GM11168 (cell line): ENCODE data around the gene SCAND1.
"Not testable (repeated sequence)": the region's sequence is repeated elsewhere in the genome, so short reads cannot be mapped to it uniquely, and the experiment has no call there.

Experiments used
- in situ Hi-C: fragments of 300-500 bp; cut with MboI; formaldehyde crosslinking; loops from one replicate; pipeline ENCODE4 v1.12.0; 2022; ENCODE audit warnings: low sequenced_read_pairs; ENCODE audit not compliant: unreplicated experiment

The SCAND1 gene

DNA sequence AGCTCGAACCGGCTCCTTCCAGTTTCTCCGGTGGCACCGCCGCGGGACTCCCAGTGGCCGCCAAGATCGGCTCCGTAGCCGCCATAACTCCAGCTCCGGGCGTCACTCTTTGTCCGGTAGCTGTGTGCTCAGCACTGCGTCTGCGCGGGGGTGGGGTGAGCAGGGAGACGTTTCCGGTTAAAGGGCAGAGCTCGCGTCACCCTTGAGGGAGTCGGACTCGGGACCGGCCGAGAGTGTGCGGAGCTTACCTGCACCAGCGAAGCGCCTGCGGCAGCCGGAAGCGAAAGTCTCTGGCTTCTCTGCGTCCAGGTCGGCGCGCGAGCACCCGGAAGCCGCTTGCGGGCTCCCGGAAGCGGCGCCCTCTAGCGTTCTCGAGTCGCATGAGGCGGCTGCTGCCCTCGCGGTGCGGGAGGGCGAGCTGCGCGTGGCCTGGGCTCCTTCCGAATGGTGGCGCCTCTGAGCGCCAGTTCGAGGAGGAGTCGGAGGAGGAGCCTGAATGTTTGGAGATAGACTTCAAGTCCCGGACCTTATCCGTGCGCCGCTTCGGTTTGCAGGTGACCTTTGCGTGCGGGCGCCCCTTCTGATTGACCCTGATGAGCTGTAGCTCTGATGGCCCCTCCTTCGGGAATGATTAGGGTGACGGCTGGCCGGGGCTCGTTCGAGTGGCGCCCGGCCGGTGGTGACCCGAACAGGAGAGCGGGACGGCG lies at the start of gene SCAND1:
Gene SCAND1 (minus strand): TSS at position 303 of the 707 bp plus-strand sequence. CDS start 218 bp downstream, at position 85.
- in situ Hi-C loops, result no loop called here

DNA sequence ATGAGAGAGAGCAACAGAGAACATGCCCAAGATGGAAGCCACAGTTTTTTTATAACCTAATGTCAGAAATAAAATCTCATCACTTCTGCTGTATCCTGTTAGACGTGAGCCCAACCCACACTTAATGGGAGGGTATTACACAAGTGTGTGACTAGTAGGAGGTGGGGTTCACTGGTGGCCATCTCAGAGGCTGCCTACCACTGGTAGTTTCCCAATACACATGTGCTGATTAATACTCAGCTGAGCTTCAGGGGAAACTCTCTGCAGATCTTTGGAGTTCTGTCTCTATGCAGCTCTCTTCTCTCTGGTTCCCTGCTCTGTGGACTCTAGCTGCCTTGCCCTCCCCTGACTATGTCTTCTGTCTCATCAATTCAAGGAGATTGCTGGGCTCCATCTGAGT lies 49.7 kb upstream of the SCAND1 start:
- in situ Hi-C loops, result no loop called here

DNA sequence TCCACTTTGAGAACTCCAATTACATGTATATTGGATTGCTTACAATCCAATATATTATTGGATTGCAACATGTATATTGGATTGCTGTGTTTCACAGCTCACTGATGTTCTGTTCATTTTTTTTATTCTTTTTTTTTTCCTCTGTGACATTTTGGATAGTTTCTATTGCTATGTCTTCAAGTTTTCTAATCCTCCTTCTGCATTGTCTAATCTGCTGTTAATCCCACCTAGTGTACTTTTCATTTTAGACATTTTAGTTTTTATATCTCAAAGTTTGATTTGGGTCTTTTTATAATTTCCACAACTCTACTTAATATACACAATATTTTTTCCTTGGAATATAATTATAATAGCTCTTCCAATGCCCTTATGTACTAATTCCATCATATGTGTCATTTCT lies 48.6 kb upstream of the SCAND1 start:
- in situ Hi-C loops, result no loop called here

DNA sequence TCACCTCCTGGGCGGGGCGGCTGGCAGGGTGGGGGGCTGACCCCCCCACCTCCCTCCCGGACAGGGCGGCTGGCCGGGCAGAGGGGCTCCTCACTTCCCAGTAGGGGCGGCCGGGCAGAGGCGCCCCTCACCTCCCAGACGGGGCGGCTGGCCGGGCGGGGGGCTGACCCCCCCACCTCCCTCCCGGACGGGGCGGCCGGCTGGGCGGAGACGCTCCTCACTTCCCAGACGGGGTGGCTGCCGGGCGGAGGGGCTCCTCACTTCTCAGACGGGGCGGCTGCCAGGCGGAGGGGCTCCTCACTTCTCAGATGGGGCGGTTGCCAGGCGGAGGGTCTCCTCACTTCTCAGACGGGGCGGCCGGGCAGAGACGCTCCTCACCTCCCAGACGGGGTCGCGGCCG lies 47.0 kb upstream of the SCAND1 start:
- in situ Hi-C loops, result not testable (repeated sequence)

DNA sequence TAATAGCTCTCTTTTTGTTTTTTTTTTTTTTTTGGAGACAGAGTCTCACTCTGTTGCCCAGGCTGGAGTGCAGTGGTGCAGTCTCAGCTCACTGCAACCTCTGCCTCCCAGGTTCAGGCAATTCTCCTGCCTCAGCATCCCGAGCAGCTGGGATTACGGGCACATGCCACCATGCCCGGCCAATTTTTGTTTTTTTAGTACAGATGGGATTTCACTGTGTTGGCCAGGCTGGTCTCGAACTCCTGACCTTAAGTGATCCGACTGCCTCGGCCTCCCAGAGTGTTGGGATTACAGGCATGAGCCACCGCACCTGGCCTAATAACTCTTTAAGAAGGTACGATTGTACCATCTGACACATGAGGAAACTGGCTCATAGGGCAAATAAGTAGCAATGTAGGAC lies 42.2 kb upstream of the SCAND1 start:
- in situ Hi-C loops, result loop anchor here (25.0 kb wide), 1 partner anchor 441 kb away; no protein-coding TSS in a partner anchor

DNA sequence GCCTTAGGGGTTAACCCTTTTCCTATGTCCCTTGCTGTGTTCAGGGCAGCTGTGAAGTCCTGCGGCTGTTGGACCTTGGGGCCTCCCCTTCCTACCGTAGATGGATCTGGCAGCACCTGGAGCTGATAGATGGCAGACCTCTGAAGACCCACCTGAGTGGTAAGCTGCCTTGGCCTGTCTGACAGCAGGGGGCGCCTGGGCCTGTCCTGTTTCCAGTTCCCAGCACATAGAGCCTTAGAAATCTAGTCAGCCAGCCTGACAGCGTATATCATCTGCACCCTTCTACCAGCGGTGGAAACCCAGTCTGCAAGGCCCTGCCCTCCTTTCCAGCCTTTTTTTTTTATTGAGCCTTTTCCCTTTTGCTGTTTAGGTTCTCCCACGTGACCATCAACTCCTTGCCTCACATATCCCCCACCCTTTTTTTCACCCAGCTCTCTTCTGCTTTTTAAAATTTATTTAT lies 40.7 kb upstream of the SCAND1 start:
- in situ Hi-C loops, result loop anchor here (25.0 kb wide), 1 partner anchor 442 kb away; no protein-coding TSS in a partner anchor

DNA sequence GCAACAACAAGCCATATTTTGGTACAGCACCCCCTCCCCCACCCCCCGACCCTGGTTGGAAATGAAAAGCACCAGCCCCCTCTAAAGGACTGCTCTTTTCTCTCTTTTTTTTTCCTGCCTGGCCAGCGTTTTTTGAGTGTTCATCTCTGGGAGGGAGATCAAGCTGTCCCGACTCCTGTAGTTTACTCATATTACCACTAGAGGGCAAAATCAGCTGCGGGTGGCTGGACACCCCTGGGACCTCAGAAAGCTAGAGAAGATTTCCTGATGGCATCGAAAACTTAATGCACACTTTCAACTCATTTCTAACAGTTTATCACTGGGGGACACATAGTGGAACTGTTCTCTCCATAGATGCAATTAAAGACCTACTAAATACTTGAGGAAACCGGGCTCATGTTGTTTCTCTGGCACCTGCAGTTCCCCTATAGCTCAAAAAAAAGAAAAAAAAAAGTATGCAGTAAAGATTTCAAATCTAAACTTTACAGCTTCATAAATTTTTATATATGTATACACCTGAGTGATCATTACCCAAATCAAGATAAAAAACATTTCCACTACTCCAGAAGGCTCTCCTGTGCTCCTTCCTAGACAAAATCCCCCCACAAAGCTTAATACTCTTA lies 38.5 kb upstream of the SCAND1 start:
- in situ Hi-C loops, result loop anchor here (25.0 kb wide), 1 partner anchor 444 kb away; no protein-coding TSS in a partner anchor

DNA sequence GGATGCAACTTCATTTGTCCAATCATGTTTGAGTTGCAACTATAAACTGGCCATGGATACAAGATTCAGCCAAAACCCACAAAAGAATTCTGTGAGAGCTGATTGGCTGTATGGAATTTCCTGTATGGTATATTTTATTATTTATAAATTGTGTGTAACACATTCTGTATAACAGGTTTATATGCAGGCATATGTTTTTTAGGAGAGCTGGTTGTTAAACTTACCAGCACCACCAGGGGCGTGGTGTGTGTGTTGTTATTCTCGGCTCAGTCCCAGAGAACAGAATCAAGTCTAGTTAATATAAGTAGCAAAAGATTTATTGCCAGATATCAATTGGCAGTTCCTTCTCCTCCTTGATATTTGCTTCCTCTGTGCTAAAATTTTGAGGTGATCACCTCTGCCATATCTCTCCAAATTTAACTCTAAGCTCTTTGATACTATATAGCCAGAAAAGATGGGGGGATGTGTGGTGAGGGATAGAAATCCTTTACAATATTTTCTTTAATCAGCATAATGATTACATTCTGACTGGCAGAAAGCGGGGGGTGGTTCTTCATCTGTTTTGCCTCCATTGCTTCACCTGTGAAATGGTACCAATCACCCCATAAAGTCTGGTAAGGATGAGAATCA lies 37.0 kb upstream of the SCAND1 start:
- in situ Hi-C loops, result loop anchor here (25.0 kb wide), 1 partner anchor 446 kb away; no protein-coding TSS in a partner anchor

DNA sequence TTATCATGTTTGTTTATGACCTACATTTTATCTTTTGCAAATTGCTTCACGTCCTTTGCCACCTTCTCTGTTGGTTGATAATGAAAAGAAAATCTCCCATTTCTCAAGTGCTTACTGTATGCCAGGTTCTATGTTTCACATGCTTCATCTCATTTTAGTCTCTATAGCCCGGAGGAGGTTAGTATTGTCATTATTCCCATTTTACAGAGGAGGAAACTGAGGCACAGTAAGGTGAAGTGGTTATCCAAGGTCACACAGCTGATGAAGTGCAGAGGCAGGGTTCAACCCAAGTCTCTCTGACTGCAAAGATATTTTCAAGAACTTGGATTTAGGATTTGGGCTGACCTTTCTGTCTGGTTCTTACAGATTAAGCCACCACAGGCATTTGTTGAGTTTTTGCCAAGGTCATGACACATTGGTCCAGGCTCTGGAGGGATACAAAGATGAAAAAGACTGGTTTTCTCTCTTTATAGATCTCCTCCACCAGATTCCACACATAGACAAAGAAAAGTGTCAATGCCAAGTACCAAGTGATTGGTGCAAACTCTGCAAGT lies 34.7 kb upstream of the SCAND1 start:
- in situ Hi-C loops, result loop anchor here (5.0 to 25.0 kb wide), 2 partner anchors 143 to 448 kb away; no protein-coding TSS in a partner anchor

DNA sequence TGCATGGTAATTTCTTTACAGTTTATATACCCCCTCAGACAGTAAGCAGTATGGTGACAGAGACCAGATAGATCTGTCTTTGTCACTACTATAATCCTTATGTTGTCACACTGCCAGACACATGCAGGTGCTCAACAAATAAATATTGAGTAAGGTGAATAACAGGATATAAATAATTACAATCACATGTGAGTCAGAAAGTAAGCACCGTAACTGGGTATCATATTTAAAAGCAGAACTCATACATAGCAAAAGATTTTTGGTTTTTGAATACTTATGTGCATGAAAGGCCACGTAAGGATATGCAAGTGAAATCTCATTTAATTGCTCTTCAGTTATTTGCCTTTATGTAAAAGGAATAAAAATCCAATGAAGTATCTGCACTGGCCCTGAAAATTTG lies 31.5 kb upstream of the SCAND1 start:
- in situ Hi-C loops, result loop anchor here (5.0 to 25.0 kb wide), 2 partner anchors 146 to 451 kb away; no protein-coding TSS in a partner anchor

DNA sequence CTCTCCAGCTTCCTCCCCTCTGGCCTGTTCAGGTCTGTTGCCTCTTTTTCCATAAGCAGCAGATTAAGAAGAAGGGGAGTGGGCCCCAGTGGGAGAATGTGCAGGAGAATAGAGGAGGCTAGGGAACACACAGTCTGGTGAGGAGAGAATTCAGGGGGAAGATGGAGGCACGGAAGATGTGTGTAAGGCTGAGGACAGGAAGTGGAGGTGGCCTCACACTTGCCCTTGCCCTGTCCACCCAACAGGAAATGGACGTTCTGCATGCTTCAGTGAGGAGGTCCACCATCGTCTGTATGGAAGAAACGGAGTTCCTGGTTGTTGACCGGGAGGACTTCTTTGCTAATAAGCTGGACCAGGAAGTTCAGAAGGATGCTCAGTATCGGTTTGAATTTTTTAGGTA lies 30.1 kb upstream of the SCAND1 start:
- in situ Hi-C loops, result loop anchor here (25.0 kb wide), 1 partner anchor 453 kb away; no protein-coding TSS in a partner anchor

DNA sequence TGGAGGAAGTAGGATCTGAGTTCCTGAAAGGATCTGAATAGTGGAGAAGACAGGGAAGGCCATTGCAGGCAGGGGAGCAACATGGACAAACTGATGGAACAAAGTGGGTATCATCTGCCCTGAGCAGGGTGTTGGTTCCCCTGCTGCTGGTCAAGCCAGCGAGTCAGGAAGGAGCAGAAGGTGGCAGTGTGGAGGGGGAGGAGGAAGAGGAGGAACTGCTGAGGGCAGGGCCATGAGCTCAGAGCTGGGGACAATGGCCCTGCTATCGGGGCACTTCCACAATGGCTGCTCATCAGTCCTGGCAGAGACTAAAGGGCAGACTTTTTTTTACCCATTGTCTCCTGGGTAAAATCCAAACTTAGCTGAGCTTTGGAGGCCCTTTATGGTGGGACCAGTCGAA lies 27.7 kb upstream of the SCAND1 start:
- in situ Hi-C loops, result loop anchor here (25.0 kb wide), 1 partner anchor 455 kb away; no protein-coding TSS in a partner anchor

DNA sequence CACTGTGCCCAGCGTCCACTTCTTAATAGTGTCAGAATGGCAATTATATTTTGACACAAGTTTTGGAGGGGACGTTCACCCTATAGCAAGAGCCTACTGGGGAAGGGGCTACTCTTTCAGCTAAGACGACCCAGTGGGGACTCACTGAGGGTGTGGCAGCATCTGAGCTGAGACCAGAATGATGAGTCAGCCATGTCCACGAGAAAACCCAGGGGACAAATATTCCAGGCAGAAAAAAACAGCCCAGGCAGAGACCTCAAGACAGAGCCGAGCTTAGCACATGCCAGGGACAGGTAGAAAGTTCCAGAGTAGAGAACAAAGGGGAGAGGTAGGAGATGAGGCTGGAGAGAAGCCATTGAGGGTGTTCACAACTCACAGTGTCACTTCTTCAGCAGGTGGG lies 25.2 kb upstream of the SCAND1 start:
- in situ Hi-C loops, result loop anchor here (25.0 kb wide), 1 partner anchor 458 kb away; no protein-coding TSS in a partner anchor

DNA sequence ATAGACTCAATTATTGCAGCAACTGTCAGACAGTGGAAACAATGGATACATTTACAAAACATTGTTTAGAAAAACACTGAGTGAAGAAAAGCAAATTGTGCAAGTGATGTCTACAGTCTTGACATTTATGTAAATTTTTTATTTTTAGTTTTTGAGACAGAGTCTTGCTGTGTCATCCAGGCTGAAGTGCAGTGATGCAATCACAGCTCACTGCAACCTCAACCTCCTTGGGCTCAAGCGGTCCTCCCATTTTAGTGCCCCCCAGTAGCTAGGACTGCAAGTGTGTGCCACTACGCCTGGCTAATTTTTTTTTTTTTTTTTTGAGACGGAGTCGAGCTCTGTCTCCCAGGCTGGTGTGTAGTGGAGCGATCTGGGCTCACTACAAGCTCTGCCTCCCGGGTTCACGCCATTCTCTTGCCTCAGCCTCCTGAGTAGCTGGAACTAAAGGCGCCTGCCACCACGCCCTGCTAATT lies 23.8 kb upstream of the SCAND1 start:
- in situ Hi-C loops, result loop anchor here (25.0 kb wide), 1 partner anchor 459 kb away; no protein-coding TSS in a partner anchor

DNA sequence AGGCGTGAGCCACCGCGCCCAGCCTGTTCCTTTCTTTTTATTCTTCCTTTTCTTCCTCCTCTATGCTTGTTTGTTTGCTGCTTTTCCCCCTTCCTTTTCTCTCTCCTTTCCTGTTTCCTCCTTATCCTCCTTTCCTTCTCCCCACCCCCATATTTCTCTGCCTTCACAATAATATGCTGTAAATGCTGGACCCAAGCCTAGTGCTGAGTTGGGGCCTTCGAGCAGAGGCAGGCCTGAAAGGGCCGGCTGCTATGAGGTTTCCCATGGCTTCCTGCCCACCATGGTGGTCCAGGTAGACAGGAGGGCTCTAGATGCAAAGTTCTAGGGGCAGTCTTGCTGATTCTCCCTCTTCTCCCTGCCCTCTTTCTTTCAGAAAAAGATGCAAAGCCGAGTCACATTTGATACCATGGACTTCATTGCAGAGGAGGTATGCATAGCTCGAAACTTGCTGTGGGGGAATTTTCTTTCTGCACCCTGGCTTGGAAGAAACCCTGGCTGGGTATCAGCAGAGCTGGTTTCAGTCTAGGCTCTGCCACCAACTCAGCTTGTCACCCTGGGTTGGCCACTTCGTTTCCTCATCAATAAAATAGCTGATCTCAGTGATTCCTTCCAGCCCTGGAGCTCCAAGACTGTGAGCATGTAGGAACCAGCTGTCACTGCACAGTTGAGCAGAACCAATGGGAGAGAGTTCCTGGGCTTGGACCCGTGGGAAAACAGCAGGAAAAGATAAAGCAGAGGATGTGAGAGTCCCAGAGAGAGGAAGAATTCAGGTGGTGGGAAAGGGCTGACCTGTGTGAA lies 21.5 kb upstream of the SCAND1 start:
- in situ Hi-C loops, result loop anchor here (25.0 kb wide), 1 partner anchor 462 kb away; no protein-coding TSS in a partner anchor

DNA sequence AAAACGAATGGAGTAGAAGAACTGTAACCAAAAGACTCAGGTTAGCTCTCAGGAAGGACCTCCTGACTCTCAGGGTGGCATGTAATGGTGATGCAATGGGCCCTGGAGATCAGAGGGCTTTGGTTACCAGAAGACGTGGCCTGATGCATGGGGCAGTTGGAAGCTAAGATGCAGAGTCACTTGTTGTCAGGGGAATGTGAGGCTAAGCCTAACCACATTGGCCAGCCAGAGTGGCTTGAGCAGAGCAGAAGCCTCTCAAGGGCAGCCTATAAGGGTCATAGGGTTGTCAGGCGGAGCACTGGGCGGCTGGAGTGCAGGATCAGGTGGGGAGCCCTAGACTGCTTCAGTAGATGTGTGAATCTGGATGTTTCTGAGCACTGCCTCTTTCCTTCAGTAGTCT lies 20.0 kb upstream of the SCAND1 start:
- in situ Hi-C loops, result no loop called here

DNA sequence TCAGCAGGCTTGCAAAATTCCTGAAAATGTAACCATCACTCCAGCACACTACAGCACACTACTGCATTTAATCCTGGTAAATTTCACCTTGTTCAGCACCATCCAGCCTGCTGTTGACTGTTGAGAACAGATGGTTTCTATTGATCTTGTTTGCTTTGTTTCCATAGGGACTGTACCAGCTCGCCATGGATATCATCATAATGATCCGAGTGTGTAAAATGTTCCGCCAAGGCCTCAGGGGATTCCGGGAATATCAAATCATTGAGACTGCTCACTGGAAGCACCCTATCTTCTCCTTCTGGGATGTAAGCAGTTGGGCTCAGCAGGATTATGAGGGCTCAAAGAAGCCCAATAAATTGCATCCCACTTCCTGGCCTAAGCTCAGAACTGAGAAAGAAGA lies 18.2 kb upstream of the SCAND1 start:
- in situ Hi-C loops, result no loop called here

DNA sequence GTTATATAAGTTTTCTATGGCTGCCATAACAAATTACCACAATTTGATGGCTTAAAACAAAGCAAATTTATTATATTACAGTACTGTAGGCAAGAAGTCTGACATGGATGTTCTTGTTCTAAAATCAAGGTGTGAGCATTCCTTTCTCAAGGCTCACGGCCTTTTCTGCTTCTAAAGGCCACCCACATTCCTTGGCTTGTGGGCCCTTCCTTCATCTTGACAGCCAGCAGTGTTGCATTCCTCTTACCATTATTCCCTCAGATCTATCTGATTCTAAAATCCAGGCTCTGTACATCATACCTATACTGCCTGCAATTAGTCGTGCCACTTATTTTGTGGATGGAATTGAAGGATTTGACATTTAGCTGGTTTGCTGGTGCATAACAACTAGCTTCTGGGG lies 17.7 kb upstream of the SCAND1 start:
- in situ Hi-C loops, result no loop called here

DNA sequence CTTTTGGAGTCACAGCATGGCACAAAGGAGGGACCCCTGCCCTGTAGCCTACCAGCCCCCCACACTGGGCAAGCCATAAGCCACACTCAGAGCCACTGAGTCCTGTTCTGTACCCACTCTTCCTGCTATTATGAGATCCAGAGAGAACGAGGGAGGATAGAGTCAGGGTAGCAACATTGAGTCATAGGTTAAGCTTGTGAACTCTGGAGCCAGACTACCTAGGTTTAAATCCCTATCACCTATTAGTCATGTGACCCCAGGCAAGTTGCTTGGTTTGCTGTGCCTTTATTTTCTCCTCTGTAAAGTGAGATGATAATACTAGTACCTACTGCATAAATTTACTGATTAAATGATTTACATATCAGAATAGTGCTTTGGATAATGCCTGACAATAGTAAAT lies 14.6 kb upstream of the SCAND1 start:
- in situ Hi-C loops, result no loop called here
